Panc1 (cell line): ENCODE data around the gene MTUS2.

Experiments used
- TCF7L2 ChIP-seq: IDR thresholded peaks from 2 replicates; pipeline ENCODE4 v1.6.1; 2011; ENCODE audit warnings: mild to moderate bottlenecking, low read depth, low read length, inconsistent platforms
- TF ChIP-seq, protein P1 (sequence below): fragments of 450-650 bp; IDR thresholded peaks from 2 replicates; pipeline ENCODE4 v1.5.1; 2017; ENCODE audit warnings: mild to moderate bottlenecking

DNA sequence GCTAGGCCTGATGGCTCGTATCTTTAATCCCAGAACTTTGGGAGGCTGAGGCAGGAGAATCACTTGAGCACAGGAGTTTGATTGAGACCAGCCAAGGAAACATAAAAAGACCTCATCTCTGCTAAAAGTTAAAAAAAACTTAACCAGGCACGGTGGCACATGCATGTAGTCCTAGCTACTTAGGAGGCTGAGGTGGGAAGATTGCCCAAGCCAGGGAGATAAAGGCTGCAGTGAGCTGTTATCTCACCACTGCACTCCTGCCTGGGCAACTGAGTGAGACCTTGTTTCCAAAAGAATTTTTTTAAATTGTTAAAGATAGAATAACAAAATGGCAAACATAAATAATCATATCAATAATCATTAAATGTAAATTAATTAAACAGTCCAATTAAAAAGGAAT, 365.8 kb downstream of the MTUS2 start:
- TF ChIP-seq, protein P1, sequence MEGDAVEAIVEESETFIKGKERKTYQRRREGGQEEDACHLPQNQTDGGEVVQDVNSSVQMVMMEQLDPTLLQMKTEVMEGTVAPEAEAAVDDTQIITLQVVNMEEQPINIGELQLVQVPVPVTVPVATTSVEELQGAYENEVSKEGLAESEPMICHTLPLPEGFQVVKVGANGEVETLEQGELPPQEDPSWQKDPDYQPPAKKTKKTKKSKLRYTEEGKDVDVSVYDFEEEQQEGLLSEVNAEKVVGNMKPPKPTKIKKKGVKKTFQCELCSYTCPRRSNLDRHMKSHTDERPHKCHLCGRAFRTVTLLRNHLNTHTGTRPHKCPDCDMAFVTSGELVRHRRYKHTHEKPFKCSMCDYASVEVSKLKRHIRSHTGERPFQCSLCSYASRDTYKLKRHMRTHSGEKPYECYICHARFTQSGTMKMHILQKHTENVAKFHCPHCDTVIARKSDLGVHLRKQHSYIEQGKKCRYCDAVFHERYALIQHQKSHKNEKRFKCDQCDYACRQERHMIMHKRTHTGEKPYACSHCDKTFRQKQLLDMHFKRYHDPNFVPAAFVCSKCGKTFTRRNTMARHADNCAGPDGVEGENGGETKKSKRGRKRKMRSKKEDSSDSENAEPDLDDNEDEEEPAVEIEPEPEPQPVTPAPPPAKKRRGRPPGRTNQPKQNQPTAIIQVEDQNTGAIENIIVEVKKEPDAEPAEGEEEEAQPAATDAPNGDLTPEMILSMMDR, result no peak
- TF ChIP-seq TCF7L2, result no peak
